Ramos (cell line): ENCODE results near the gene UNC5CL.

ENCODE experiments used
- in situ Hi-C: fragments of 300-500 bp; cut with MboI; formaldehyde crosslinking; loops from one replicate; pipeline ENCODE4 v1.14.3; 2022; ENCODE audit warnings: low sequenced_read_pairs; ENCODE audit not compliant: unreplicated experiment

UNC5CL gene

DNA sequence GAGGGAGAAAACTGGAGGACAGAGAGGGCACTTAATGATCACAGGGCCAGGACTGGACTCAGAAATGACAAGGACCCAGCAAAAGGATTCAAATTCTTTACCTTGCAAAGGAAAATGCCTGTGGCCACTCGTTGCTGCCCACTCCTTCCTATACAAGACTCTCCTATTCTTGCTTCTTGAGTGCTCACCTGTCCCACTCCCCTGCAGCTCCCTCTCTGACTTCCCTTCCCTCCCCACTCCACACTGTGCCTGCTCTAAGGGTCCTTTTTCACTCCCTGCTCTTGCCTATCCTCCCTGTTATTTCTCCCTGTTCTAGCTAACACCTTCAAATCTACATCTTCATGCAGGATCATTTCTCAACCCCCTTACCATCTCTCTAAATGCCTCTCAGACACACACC is 56.1 kb downstream of the UNC5CL start:
- in situ Hi-C loops = no loop called here

DNA sequence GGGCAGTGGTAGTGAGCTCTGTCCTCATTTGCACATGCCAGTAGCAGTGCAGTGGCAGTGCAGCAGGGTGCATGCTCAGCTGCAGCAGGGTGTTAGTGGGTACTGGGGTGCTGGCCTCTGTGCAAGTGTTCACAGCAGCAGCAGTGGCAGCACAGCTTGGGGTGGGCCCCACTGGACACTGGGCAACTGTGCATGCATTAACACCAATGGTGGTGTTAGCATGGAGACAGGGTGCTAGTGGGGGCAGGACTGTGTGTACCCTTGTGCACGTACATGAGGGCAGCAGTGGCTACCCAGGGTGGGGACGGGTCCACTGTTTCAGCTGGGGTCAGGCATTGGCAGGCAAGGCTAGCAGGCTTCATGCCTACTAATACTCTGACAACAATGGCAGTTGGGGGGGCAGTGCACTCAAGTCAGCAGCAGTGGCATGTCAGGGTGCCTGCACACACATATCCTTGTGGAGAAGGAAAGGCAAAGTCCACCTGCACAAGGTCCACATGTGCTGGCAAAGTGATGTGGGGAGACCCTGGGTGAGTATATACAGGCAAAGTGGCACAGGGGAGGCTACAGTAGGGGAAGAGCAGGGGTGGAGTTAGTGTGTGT is 60.2 kb downstream of the UNC5CL start:
- in situ Hi-C loops = no loop called here

DNA sequence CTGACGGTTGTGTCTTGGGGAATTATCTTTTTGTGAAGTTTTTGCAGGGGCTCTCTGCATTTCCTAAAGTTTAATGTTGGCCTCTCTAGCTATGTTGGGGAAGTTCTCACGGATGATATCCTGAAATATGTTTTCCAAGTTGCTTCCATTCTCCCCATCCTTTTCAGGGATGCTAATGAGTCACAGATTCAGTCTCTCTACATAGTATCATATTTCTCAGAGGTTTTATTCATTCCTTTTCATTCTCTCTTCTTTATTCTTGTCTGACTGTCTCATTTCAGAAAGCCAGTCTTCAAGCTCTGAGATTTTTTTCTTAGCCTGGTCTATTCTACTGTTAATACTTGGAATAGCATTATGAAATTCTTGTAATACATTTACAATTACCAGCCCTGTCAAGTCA is 61.3 kb downstream of the UNC5CL start:
- in situ Hi-C loops = no loop called here

DNA sequence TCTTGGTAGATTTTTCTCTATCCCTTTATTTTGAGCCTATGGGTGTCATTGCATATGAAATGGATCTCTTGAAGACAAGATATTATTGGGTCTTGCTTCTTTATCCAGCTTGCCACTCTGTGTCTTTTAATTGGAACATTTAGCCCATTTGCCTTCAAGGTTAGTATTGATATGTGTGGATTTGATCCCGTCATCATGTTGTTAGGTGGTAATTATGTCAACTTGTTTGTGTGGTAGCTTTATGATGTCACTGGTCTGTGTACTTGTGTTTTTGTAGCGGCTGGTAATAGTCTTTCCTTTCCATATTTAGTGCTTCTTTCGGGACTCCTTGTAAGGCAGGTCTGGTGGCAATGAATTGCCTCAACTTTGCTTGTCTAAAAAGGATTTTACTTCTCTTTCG is 61.9 kb downstream of the UNC5CL start:
- in situ Hi-C loops = no loop called here
